Neural progenitor cell (in vitro differentiated cells): ENCODE measurements around the gene HSD17B1. TPM values are rescaled to one million over a fixed set of nuclear protein-coding genes. Genes with fewer than 3 reads are reported as not detected.
"Not testable (repeated sequence)": the region's sequence is repeated elsewhere in the genome, so short reads cannot be mapped to it uniquely, and the experiment has no call there.

Source experiments
- DNase-seq: peaks from one replicate; pipeline ENCODE4 v3.0.0-alpha.2; 2016; ENCODE audit warnings: low spot score
- H2AFZ ChIP-seq: fragments of 200-600 bp; sonication (generic); replicated peaks from 2 replicates; pipeline ENCODE4 v1.6.1; 2016; ENCODE audit warnings: antibody characterized with exemption
- H3F3A ChIP-seq: fragments of 200-600 bp; sonication (generic); 2 replicates; pipeline ENCODE4 v1.6.1; 2016; ENCODE audit warnings: antibody characterized with exemption, low read depth
- H3K27ac ChIP-seq: fragments of 200-600 bp; sonication (generic); 2 replicates; pipeline ENCODE4 v1.5.1; 2016; ENCODE audit warnings: mild to moderate bottlenecking
- H3K27me3 ChIP-seq: fragments of 200-600 bp; sonication (generic); 2 replicates; pipeline ENCODE4 v1.6.1; 2016; ENCODE audit warnings: mild to moderate bottlenecking, moderate library complexity
- H3K36me3 ChIP-seq: fragments of 200-600 bp; sonication (generic); 2 replicates; pipeline ENCODE4 v1.5.1; 2016
- H3K4me1 ChIP-seq: fragments of 200-600 bp; sonication (generic); 2 replicates; pipeline ENCODE4 v1.6.1; 2016; ENCODE audit warnings: mixed run types
- H3K4me2 ChIP-seq: fragments of 200-600 bp; sonication (generic); 2 replicates; pipeline ENCODE4 v1.6.1; 2016
- H3K4me3 ChIP-seq: fragments of 200-600 bp; sonication (generic); 2 replicates; pipeline ENCODE4 v1.5.1; 2016
- H3K79me2 ChIP-seq: fragments of 200-600 bp; sonication (generic); 2 replicates; pipeline ENCODE4 v1.6.1; 2016; ENCODE audit warnings: low read depth
- H3K9ac ChIP-seq: fragments of 200-600 bp; sonication (generic); 2 replicates; pipeline ENCODE4 v1.6.1; 2016
- H3K9me3 ChIP-seq: fragments of 200-600 bp; sonication (generic); 2 replicates; pipeline ENCODE4 v1.5.1; 2016; ENCODE audit warnings: low read depth
- H4K20me1 ChIP-seq: fragments of 200-600 bp; sonication (generic); 2 replicates; pipeline ENCODE4 v1.6.1; 2016; ENCODE audit warnings: low read depth
- H3K27ac Mint-ChIP-seq: 3 replicates; pipeline ENCODE4 v1.8.0; 2021; ENCODE audit warnings: mixed read lengths
- H3K27me3 Mint-ChIP-seq: 2 replicates; pipeline ENCODE4 v1.8.0; 2022; ENCODE audit warnings: low read depth, mild to moderate bottlenecking, inconsistent platforms, moderate library complexity, mixed read lengths; ENCODE audit not compliant: insufficient read depth
- H3K36me3 Mint-ChIP-seq: 3 replicates; pipeline ENCODE4 v1.8.0; 2021; ENCODE audit warnings: mixed read lengths
- H3K4me1 Mint-ChIP-seq: 3 replicates; pipeline ENCODE4 v1.8.0; 2021; ENCODE audit warnings: mixed read lengths
- H3K4me3 Mint-ChIP-seq: 3 replicates; pipeline ENCODE4 v1.8.0; 2021; ENCODE audit warnings: mild to moderate bottlenecking, moderate library complexity, mixed read lengths
- H3K9me3 Mint-ChIP-seq: 3 replicates; pipeline ENCODE4 v1.8.0; 2020; ENCODE audit warnings: mixed read lengths
- EZH2 ChIP-seq: fragments of 200-600 bp; sonication (generic); IDR thresholded peaks from 2 replicates; pipeline ENCODE4 v1.6.1; 2017; ENCODE audit warnings: antibody characterized with exemption, mild to moderate bottlenecking, moderate library complexity
- EZH2phosphoT487 ChIP-seq: fragments of 200-600 bp; sonication (generic); IDR thresholded peaks from 2 replicates; pipeline ENCODE4 v1.6.1; 2017; ENCODE audit warnings: antibody characterized with exemption
- total RNA-seq: library from RNA; depleted of rRNA; stranded (reverse); fragments of >200 nt; gene quantifications from 2 replicates; pipeline ENCODE4 v1.2.3, GENCODE V29; 2015; ENCODE audit warnings: low replicate concordance
- TF ChIP-seq, protein P1 (sequence below): fragments of 200-600 bp; sonication (generic); IDR thresholded peaks from 2 replicates; pipeline ENCODE4 v1.5.1; 2017; ENCODE audit warnings: antibody characterized with exemption, mild to moderate bottlenecking

HSD17B1 gene, protein sequence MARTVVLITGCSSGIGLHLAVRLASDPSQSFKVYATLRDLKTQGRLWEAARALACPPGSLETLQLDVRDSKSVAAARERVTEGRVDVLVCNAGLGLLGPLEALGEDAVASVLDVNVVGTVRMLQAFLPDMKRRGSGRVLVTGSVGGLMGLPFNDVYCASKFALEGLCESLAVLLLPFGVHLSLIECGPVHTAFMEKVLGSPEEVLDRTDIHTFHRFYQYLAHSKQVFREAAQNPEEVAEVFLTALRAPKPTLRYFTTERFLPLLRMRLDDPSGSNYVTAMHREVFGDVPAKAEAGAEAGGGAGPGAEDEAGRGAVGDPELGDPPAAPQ
- total RNA-seq, result 2.2 and 2.6 TPM in 2 replicates

DNA sequence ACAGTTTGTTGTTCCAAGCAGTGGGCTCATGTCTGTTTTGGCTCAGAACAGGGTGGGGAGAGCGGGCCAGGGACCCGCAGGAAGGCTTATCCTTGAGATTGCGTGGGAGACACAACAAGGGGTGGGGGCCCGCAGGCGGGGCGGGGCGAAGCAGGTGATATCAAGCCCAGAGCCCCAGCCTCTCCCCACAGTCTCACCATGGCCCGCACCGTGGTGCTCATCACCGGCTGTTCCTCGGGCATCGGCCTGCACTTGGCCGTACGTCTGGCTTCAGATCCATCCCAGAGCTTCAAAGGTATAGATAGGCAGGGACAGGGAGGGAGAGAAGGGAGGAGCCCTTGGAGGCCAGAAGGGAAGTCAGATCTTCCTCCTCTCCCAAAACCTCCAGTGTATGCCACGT lies at the start of gene HSD17B1:
HSD17B1 (plus strand) TSS at position 188 of the 400 bp plus-strand sequence; CDS start at position 199, 11 bp downstream.
- Mint-ChIP-seq H3K4me3 (peak within 1 kb of the TSS; percentile 93), H3K4me1 (peaks cover 29% of the 10 kb centered on the region)
- not testable (repeated sequence) for H3K79me2 ChIP-seq, H2AFZ ChIP-seq, DNase-seq, H3K9me3 Mint-ChIP-seq, H3K9me3 ChIP-seq, H3K36me3 ChIP-seq, H3K9ac ChIP-seq, H3K27ac ChIP-seq, H3K27me3 ChIP-seq, H3K27me3 Mint-ChIP-seq, H3K36me3 Mint-ChIP-seq, H3K27ac Mint-ChIP-seq, H4K20me1 ChIP-seq
- Histone ChIP-seq H3K4me3 (peak within 1 kb of the TSS; percentile 86), H3K4me1 (peaks cover 22% of the 10 kb centered on the region), H3F3A (peaks cover 47% of the 10 kb centered on the region), H3K4me2 (peak within 1 kb of the TSS; percentile 82)

DNA sequence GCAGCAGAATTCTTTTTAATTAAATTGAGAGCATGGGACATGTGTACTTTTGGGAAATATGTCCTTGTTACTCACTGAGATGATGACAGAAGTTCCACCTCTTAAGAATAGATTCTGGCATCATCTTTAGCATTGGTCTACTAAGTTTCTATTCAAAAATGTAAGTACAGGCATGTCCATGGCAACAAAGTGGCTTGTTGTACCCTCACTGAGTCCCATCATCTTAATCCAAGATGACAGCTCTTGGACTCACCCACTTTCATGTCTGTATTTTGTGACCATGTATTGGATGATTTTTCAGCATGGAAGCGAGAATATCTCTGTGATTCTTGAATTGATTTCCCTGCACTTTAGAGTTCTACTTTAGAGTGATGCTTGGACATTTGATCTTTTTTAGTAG lies 49.8 kb upstream of the HSD17B1 start:
- Histone ChIP-seq H3K9me3 (no peaks in the 10 kb centered on the region), H3K4me3 (no peak overlapping the region), H3K9ac (no peak overlapping the region), H3F3A (no peaks in the 10 kb centered on the region), H3K27me3 (no peaks in the 10 kb centered on the region), H2AFZ (no peak overlapping the region), H3K4me1 (peaks cover 9% of the 10 kb centered on the region), H3K4me2 (no peak overlapping the region), H4K20me1 (no peaks in the 10 kb centered on the region), H3K36me3 (no peaks in the 10 kb centered on the region), H3K27ac (no peak overlapping the region), H3K79me2 (no peaks in the 10 kb centered on the region)
- H3K36me3 Mint-ChIP-seq, result peaks cover 23% of the 10 kb centered on the region
- peaks cover 7% of the 10 kb centered on the region for H3K27me3 Mint-ChIP-seq
- no peaks in the 10 kb centered on the region for H3K9me3 Mint-ChIP-seq
- TF ChIP-seq EZH2phosphoT487 (no peak), EZH2 (no peak)
- TF ChIP-seq, protein P1, sequence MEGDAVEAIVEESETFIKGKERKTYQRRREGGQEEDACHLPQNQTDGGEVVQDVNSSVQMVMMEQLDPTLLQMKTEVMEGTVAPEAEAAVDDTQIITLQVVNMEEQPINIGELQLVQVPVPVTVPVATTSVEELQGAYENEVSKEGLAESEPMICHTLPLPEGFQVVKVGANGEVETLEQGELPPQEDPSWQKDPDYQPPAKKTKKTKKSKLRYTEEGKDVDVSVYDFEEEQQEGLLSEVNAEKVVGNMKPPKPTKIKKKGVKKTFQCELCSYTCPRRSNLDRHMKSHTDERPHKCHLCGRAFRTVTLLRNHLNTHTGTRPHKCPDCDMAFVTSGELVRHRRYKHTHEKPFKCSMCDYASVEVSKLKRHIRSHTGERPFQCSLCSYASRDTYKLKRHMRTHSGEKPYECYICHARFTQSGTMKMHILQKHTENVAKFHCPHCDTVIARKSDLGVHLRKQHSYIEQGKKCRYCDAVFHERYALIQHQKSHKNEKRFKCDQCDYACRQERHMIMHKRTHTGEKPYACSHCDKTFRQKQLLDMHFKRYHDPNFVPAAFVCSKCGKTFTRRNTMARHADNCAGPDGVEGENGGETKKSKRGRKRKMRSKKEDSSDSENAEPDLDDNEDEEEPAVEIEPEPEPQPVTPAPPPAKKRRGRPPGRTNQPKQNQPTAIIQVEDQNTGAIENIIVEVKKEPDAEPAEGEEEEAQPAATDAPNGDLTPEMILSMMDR, result no peak
- peaks cover 20% of the 10 kb centered on the region for H3K4me1 Mint-ChIP-seq
- no peak overlapping the region for H3K27ac Mint-ChIP-seq
- no peak overlapping the region for H3K4me3 Mint-ChIP-seq
- DNase-seq, result no peak

DNA sequence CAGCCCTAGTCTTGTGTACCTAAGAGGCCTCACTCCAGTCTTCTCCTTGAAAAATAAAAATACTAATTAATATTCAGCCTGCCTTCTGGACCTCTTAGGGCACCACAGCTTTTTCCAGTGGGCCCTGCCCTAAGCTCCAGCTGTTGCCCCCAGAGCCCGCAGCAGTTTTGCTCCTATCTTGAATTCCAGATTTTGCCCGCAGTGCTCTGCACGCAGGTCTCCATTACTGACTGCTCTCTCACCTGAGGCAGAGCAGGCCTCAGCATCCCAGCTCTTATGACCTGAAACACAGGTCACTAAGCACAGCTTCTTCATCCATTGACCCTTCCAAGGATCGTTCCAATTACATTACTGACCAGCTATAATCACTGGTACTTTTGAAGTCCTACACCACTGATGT lies 45.1 kb upstream of the HSD17B1 start:
- no peaks in the 10 kb centered on the region for H3F3A ChIP-seq
- no peaks in the 10 kb centered on the region for H3K27me3 ChIP-seq
- no peak overlapping the region for H3K4me3 ChIP-seq
- H3K9me3 ChIP-seq, result no peaks in the 10 kb centered on the region
- H3K27ac Mint-ChIP-seq, result no peak overlapping the region
- H3K9ac ChIP-seq, result no peak overlapping the region
- H3K36me3 ChIP-seq, result no peaks in the 10 kb centered on the region
- H3K4me3 Mint-ChIP-seq, result no peak overlapping the region
- H3K9me3 Mint-ChIP-seq, result no peaks in the 10 kb centered on the region
- no peak for DNase-seq
- H4K20me1 ChIP-seq, result no peaks in the 10 kb centered on the region
- TF ChIP-seq, protein P1, result no peak
- no peak for TF ChIP-seq EZH2
- TF ChIP-seq EZH2phosphoT487, result no peak
- H3K27me3 Mint-ChIP-seq, result peaks cover 6% of the 10 kb centered on the region
- peaks cover 24% of the 10 kb centered on the region for H3K4me1 Mint-ChIP-seq
- peaks cover 33% of the 10 kb centered on the region for H3K36me3 Mint-ChIP-seq
- H2AFZ ChIP-seq, result no peak overlapping the region
- H3K4me1 ChIP-seq, result peaks cover 9% of the 10 kb centered on the region
- no peak overlapping the region for H3K4me2 ChIP-seq
- H3K27ac ChIP-seq, result no peak overlapping the region
- no peaks in the 10 kb centered on the region for H3K79me2 ChIP-seq

DNA sequence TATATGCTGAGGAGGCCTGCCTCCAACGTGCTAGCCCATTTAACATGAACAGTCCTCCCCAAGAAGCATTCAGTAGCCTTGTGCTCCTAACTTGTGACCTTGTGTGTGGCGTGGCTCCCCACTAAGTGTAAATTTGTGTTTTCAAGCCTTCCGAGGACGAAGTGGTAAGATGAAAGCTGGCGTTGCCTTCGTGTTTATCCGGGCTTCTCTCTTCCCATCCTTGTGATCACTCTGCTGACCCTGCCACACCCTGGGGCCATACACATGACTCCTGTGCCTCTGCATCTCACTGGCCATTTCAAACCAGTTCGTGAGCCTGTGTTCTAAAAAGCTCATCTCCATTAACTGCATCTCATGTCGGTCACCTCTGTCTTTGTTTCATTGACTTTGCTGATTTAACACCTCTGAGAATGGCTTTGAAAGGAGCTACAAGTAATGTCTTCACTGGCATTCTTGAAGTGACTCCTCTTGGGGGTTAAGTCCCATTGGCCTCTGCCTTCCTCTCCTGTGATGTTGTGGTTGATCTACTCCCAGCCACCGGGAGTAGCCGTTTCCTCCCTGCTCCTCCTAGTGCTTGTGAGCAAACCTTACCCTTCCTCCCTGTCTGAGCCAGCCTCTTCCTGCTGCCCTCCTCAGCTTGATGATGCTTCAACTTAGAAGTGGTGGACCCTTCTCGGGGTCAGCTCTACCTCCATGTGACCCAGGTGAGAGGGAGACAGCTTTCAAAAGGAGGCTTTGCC lies 44.1 kb upstream of the HSD17B1 start:
- no peak overlapping the region for H3K27ac ChIP-seq
- Mint-ChIP-seq H3K4me3 (no peak overlapping the region), H3K9me3 (no peaks in the 10 kb centered on the region), H3K27ac (no peak overlapping the region), H3K27me3 (peaks cover 5% of the 10 kb centered on the region), H3K36me3 (peaks cover 28% of the 10 kb centered on the region), H3K4me1 (peaks cover 30% of the 10 kb centered on the region)
- H3K27me3 ChIP-seq, result no peaks in the 10 kb centered on the region
- H3K79me2 ChIP-seq, result no peaks in the 10 kb centered on the region
- H3F3A ChIP-seq, result no peaks in the 10 kb centered on the region
- no peak overlapping the region for H3K4me3 ChIP-seq
- no peak overlapping the region for H3K9ac ChIP-seq
- H3K4me1 ChIP-seq, result peaks cover 9% of the 10 kb centered on the region
- no peaks in the 10 kb centered on the region for H4K20me1 ChIP-seq
- TF ChIP-seq EZH2phosphoT487 (no peak), EZH2 (no peak)
- TF ChIP-seq, protein P1, result no peak
- no peaks in the 10 kb centered on the region for H3K9me3 ChIP-seq
- no peak overlapping the region for H3K4me2 ChIP-seq
- no peak for DNase-seq
- H3K36me3 ChIP-seq, result no peaks in the 10 kb centered on the region
- no peak overlapping the region for H2AFZ ChIP-seq
